NCI-H446 treated with DMSO at 0.1 percent for 48 hours (cell line): ENCODE data around the gene MEMO1.

ENCODE experiments used
- DNase-seq: peaks from one replicate; lab custom pipeline; 2025; lab: John Stamatoyannopoulos, UW

MEMO1 gene

GRCh38 chr2:31823558-31823957, 187.2 kb downstream of the MEMO1 start:
- no peak for DNase-seq

GRCh38 chr2:31822587-31822986, 188.2 kb downstream of the MEMO1 start:
- no peak for DNase-seq
